ENCODE measurements around the gene ELOA.

- TF ChIP-seq CTCF (IDR thresholded peaks at IDR 0.05): no peak
- no peak for TF ChIP-seq POLR2A (IDR thresholded peaks at IDR 0.05)
These were observed 22.8 kb upstream of the ELOA start for GRCh38 chr1:23720256-23720995.

Measured in vagina (tissue), 2 donors.